ENCODE measurements around the gene REV1.

- TF ChIP-seq RXRA (IDR thresholded peaks at IDR 0.05; ENCODE audit: insufficient read depth, low read depth, low read length) = no peak
- TF ChIP-seq ATF3 (IDR thresholded peaks at IDR 0.05; ENCODE audit: insufficient read depth, low read depth, low read length) = no peak
- no peak for TF ChIP-seq EP300 (IDR thresholded peaks at IDR 0.05; ENCODE audit: borderline replicate concordance in 1 of 2, low read depth in 2 of 2, low read length in 2 of 2)
- TF ChIP-seq SRF (IDR thresholded peaks at IDR 0.05; ENCODE audit: low read depth, low read length) = no peak
- no peak for TF ChIP-seq TCF12 (IDR thresholded peaks at IDR 0.05; ENCODE audit: low read depth, low read length)
- TF ChIP-seq MAX (IDR thresholded peaks at IDR 0.05) = no peak
- TF ChIP-seq ASH2L (IDR thresholded peaks at IDR 0.05; ENCODE audit: low read length) = no peak
- no peak for TF ChIP-seq TBP (IDR thresholded peaks at IDR 0.05; ENCODE audit: low read depth, low read length)
- no peak for TF ChIP-seq JUN (IDR thresholded peaks at IDR 0.05; ENCODE audit: low read depth, low read length)
- no peak for TF ChIP-seq CTCF (IDR thresholded peaks at IDR 0.05; ENCODE audit: control extremely low read depth in 1 of 3, insufficient read depth in 1 of 3, low read depth in 1 of 3, low read length in 3 of 3)
These were observed 6.2 kb upstream of the REV1 start for GRCh38 chr2:99496021-99496420.

Data from H1 (cell line).